GM10248 (cell line): ENCODE measurements around the gene GRID1.

Experiments used
- CTCF ChIA-PET: fragments of 300-600 bp; sonication (Branson Sonifier 250); formaldehyde crosslinking; extraction: SDS; loops from one replicate; lab custom pipeline; 2021; ENCODE audit warnings: antibody characterized with exemption; lab: Yijun Ruan, JAX
- POLR2A ChIA-PET: fragments of 350-650 bp; sonication (Branson Sonifier 250); formaldehyde crosslinking; extraction: SDS; loops from one replicate; lab custom pipeline; 2020; ENCODE audit warnings: antibody characterized with exemption; lab: Yijun Ruan, JAX
- DNase-seq: peaks from one replicate; pipeline ENCODE4 v3.0.0; 2012; ENCODE audit errors: extremely low spot score
- CTCF ChIP-seq: IDR thresholded peaks from 2 replicates; pipeline ENCODE4 v1.5.1; 2012; ENCODE audit warnings: mild to moderate bottlenecking, low read depth; ENCODE audit errors: extremely low read depth, missing control alignments, control extremely low read depth

GRID1 gene

GRCh38 chr10:86192691-86193090, 173.9 kb downstream of the GRID1 start:
- TF ChIP-seq CTCF: no peak
- no peak for DNase-seq
- CTCF ChIA-PET: no interaction called here
- POLR2A ChIA-PET: no interaction called here

- POLR2A ChIA-PET: no interaction called here
- DNase-seq: no peak
- TF ChIP-seq CTCF: no peak
- CTCF ChIA-PET: no interaction called here
Measured at GRCh38 chr10:86192147-86192546, 174.4 kb downstream of the GRID1 start.

- CTCF ChIA-PET: no interaction called here
- POLR2A ChIA-PET: no interaction called here
- no peak for DNase-seq
- TF ChIP-seq CTCF: no peak
Measured at GRCh38 chr10:86191686-86192085, 174.9 kb downstream of the GRID1 start.

- no peak for TF ChIP-seq CTCF
- no peak for DNase-seq
- POLR2A ChIA-PET: no interaction called here
- CTCF ChIA-PET: interaction anchor here (1.3 kb wide), 1 partner anchor 11 kb away, joined by 3 read pairs; no protein-coding TSS in a partner anchor
Measured at GRCh38 chr10:86191166-86191565, 175.4 kb downstream of the GRID1 start.

- CTCF ChIA-PET: interaction anchor here (1.3 kb wide), 1 partner anchor 10 kb away, joined by 3 read pairs; no protein-coding TSS in a partner anchor
- POLR2A ChIA-PET: no interaction called here
- no peak for DNase-seq
- no peak for TF ChIP-seq CTCF
Measured at GRCh38 chr10:86190291-86190690, 176.3 kb downstream of the GRID1 start.

- DNase-seq: no peak
- POLR2A ChIA-PET: no interaction called here
- TF ChIP-seq CTCF: no peak
- CTCF ChIA-PET: interaction anchor here (1.3 kb wide), 1 partner anchor 10 kb away, joined by 3 read pairs; no protein-coding TSS in a partner anchor
Measured at GRCh38 chr10:86189891-86190290, 176.7 kb downstream of the GRID1 start.

- no peak for TF ChIP-seq CTCF
- no peak for DNase-seq
- POLR2A ChIA-PET: no interaction called here
- CTCF ChIA-PET: no interaction called here
Measured at GRCh38 chr10:86188796-86189558, 177.6 kb downstream of the GRID1 start.
